Measurements from ENCODE around the gene CCNL2.

The CCNL2 gene

DNA sequence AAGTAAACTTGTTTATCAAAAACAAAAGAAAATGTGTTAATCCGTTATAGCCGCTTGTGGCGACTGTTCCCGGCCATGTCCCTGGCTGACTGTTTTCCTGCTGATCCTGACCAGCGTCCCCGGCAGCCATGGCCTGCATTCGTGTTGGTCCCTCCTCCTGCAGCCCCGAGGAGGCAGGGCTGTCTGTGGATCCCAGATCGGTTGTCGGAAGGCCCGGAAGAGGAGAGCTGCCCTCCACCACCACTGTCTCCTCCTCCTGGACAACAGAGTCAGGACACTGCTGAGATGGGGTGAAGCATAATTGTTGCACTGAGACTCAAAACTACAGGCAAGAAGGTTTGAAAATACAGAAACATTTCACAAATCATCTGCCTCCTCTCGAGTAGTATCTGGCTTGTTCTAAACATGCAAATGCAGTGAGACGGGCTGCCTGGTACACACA lies 37.1 kb downstream of the CCNL2 start:
- Histone ChIP-seq H3K36me3 (replicated peaks; ENCODE audit: insufficient read depth, low read length) (no peaks in the 10 kb centered on the region), H3K27me3 (replicated peaks; ENCODE audit: insufficient read depth, low read length) (peaks cover 46% of the 10 kb centered on the region), H3K27ac (ENCODE audit: low read length) (no peak overlapping the region), H4K20me1 (ENCODE audit: insufficient read depth, low read length) (no peaks in the 10 kb centered on the region), H3K9me2 (replicated peaks; ENCODE audit: insufficient read depth, low read length) (no peaks in the 10 kb centered on the region), H3K4me2 (ENCODE audit: low read depth, low read length) (no peak overlapping the region), H3F3A (ENCODE audit: insufficient read depth, low read length) (no peaks in the 10 kb centered on the region), H3K9ac (ENCODE audit: low read length) (no peak overlapping the region), H2AFZ (ENCODE audit: low read length) (no peak overlapping the region), H3K4me1 (ENCODE audit: low read length) (no peaks in the 10 kb centered on the region), H3K9me3 (replicated peaks; ENCODE audit: insufficient read depth, low read length) (no peaks in the 10 kb centered on the region), H3K79me2 (ENCODE audit: low read length) (no peaks in the 10 kb centered on the region), H3K4me3 (ENCODE audit: low read length) (no peak overlapping the region)
- DNase-seq, result no peak
- no peak for TF ChIP-seq EZH2phosphoT487 (IDR thresholded peaks at IDR 0.05; ENCODE audit: low read length)
- no peak for TF ChIP-seq EZH2 (optimal IDR thresholded peaks at IDR 0.05; ENCODE audit: low read depth, low read length)
- no peak for TF ChIP-seq CTCF (IDR thresholded peaks at IDR 0.05; ENCODE audit: low read length)

GRCh38 chr1:1361233-1361981 lies 37.7 kb downstream of the CCNL2 start:
- H3K9ac ChIP-seq (ENCODE audit: low read length), result no peak overlapping the region
- no peak for DNase-seq
- no peak overlapping the region for H2AFZ ChIP-seq (ENCODE audit: low read length)
- H4K20me1 ChIP-seq (ENCODE audit: insufficient read depth, low read length), result no peaks in the 10 kb centered on the region
- H3K79me2 ChIP-seq (ENCODE audit: low read length), result no peaks in the 10 kb centered on the region
- H3K4me1 ChIP-seq (ENCODE audit: low read length), result no peaks in the 10 kb centered on the region
- no peaks in the 10 kb centered on the region for H3F3A ChIP-seq (ENCODE audit: insufficient read depth, low read length)
- H3K27ac ChIP-seq (ENCODE audit: low read length), result no peak overlapping the region
- H3K4me2 ChIP-seq (ENCODE audit: low read depth, low read length), result no peak overlapping the region
- H3K27me3 ChIP-seq (replicated peaks; ENCODE audit: insufficient read depth, low read length), result peaks cover 46% of the 10 kb centered on the region
- TF ChIP-seq EZH2 (optimal IDR thresholded peaks at IDR 0.05; ENCODE audit: low read depth, low read length) (no peak), EZH2phosphoT487 (IDR thresholded peaks at IDR 0.05; ENCODE audit: low read length) (no peak), CTCF (IDR thresholded peaks at IDR 0.05; ENCODE audit: low read length) (no peak)
- H3K4me3 ChIP-seq (ENCODE audit: low read length), result no peak overlapping the region
- no peaks in the 10 kb centered on the region for H3K36me3 ChIP-seq (replicated peaks; ENCODE audit: insufficient read depth, low read length)
- H3K9me3 ChIP-seq (replicated peaks; ENCODE audit: insufficient read depth, low read length), result no peaks in the 10 kb centered on the region
- H3K9me2 ChIP-seq (replicated peaks; ENCODE audit: insufficient read depth, low read length), result no peaks in the 10 kb centered on the region

GRCh38 chr1:1360506-1361169 lies 38.5 kb downstream of the CCNL2 start:
- no peak overlapping the region for H3K4me2 ChIP-seq (ENCODE audit: low read depth, low read length)

More at GRCh38 chr1:1360506-1361169, 38.5 kb downstream of the CCNL2 start:
- no peak for DNase-seq
- Histone ChIP-seq H3F3A (ENCODE audit: insufficient read depth, low read length) (no peaks in the 10 kb centered on the region), H4K20me1 (ENCODE audit: insufficient read depth, low read length) (no peaks in the 10 kb centered on the region), H3K27me3 (replicated peaks; ENCODE audit: insufficient read depth, low read length) (peaks cover 46% of the 10 kb centered on the region), H3K9ac (ENCODE audit: low read length) (no peak overlapping the region), H3K4me1 (ENCODE audit: low read length) (no peaks in the 10 kb centered on the region), H3K36me3 (replicated peaks; ENCODE audit: insufficient read depth, low read length) (no peaks in the 10 kb centered on the region), H3K27ac (ENCODE audit: low read length) (no peak overlapping the region), H2AFZ (ENCODE audit: low read length) (no peak overlapping the region), H3K79me2 (ENCODE audit: low read length) (no peaks in the 10 kb centered on the region), H3K9me2 (replicated peaks; ENCODE audit: insufficient read depth, low read length) (no peaks in the 10 kb centered on the region), H3K9me3 (replicated peaks; ENCODE audit: insufficient read depth, low read length) (no peaks in the 10 kb centered on the region), H3K4me3 (ENCODE audit: low read length) (no peak overlapping the region)
- no peak for TF ChIP-seq EZH2 (optimal IDR thresholded peaks at IDR 0.05; ENCODE audit: low read depth, low read length)
- TF ChIP-seq EZH2phosphoT487 (IDR thresholded peaks at IDR 0.05; ENCODE audit: low read length), result no peak
- TF ChIP-seq CTCF (IDR thresholded peaks at IDR 0.05; ENCODE audit: low read length), result no peak
